Endometrial microvascular endothelial cells (primary cell): ENCODE measurements around the gene KRT13. TPM values are rescaled to one million over a fixed set of nuclear protein-coding genes. Genes with fewer than 3 reads are reported as not detected.

Experiments used
- in situ Hi-C: cut with HindIII; loops from 2 replicates; pipeline ENCODE4 v1.10.0; 2017; ENCODE audit warnings: low sequenced_read_pairs, low pct_unique_long_range_greater_than_20kb; ENCODE audit errors: inconsistent ontology term
- total RNA-seq: library from RNA; depleted of rRNA; stranded (reverse); fragments of >200 nt; gene quantifications from one replicate; pipeline ENCODE4 v1.2.3, GENCODE V29; 2015; ENCODE audit errors: inconsistent ontology term

KRT13 gene
- total RNA-seq, 1 donor from 2014 or later, result not detected

DNA sequence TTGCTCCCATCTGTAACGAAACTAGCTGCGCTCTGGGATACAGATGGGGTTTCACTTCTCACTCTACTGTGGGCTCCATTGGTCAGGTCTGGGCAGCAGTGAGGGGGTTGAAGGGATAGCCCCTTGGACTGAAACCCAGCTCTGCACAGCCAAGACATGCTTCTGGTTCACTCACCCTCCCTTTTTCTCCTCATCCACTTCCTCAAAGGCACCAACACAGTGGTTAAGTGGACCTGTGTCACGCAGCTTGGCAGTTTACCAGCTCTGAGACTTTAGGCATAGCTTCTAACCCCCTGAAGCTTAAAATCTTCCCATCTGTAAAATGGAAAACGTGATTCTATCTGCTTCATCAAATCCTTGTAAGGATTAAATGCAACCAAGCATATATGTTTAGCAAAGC is 53.1 kb downstream of the KRT13 start:
- in situ Hi-C loops, result no loop called here

DNA sequence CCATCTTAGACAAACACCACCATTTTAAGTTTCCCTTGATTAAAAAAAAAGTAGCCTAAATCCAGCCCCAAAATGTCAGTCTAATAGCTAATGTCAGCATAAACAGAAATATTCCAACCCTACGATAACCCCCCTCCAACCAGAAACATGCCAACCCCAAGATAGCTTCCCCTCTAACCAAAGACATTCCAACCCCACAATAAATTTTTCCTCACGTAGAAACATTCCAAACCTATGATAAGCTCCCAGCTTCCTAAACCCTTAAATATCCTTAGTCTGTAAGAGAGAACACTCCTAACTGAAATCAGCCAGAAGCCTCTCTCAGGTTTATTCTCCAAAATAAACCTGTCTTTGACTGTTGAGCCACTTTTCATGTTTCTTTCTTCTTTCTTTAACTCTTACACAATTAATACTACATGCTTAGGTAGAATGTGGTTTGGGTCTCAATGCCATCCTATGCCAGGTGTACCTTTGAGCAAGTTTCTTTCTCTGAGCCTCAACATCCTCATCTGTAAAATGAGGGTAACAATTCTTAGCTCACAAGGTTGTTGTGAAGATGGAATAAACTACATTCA is 54.2 kb downstream of the KRT13 start:
- in situ Hi-C loops, result no loop called here

Other genes starting within 250 kb of the KRT13 start
- gene KRTAP9-6, start 240.2 kb downstream of the KRT13 start, total RNA-seq, result not detected
- gene KRTAP9-7, start 229.9 kb downstream of the KRT13 start, total RNA-seq, result not detected
- not detected for gene KRTAP29-1, start 202.8 kb downstream of the KRT13 start, total RNA-seq
- gene KRTAP16-1, start 196.3 kb downstream of the KRT13 start, total RNA-seq, result not detected
- not detected for gene KRTAP17-1, start 189.9 kb downstream of the KRT13 start, total RNA-seq
- gene KRT33A, start 154.8 kb downstream of the KRT13 start, total RNA-seq, result not detected
- not detected for gene KRT33B, start 135.8 kb downstream of the KRT13 start, total RNA-seq
- gene KRT34, start 123.3 kb downstream of the KRT13 start, total RNA-seq, result not detected
- gene KRT31, start 108.0 kb downstream of the KRT13 start, total RNA-seq, result not detected
- gene KRT37, start 81.0 kb downstream of the KRT13 start, total RNA-seq, result not detected
- not detected for gene KRT38, start 64.6 kb downstream of the KRT13 start, total RNA-seq
- gene KRT32, start 38.2 kb downstream of the KRT13 start, total RNA-seq, result not detected
- not detected for gene KRT35, start 24.5 kb downstream of the KRT13 start, total RNA-seq
- gene KRT36, start 15.7 kb downstream of the KRT13 start, total RNA-seq, result not detected
- gene KRT15, start 13.3 kb upstream of the KRT13 start, total RNA-seq, result 14.1 TPM
- 101 TPM for gene KRT19, start 22.7 kb upstream of the KRT13 start, total RNA-seq
- not detected for gene KRT9, start 66.4 kb upstream of the KRT13 start, total RNA-seq
- gene KRT14, start 81.3 kb upstream of the KRT13 start, total RNA-seq, result not detected
- not detected for gene KRT16, start 107.2 kb upstream of the KRT13 start, total RNA-seq
- not detected for gene KRT17, start 119.0 kb upstream of the KRT13 start, total RNA-seq
- 111 TPM for gene EIF1, start 183.3 kb upstream of the KRT13 start, total RNA-seq
- gene GAST, start 206.7 kb upstream of the KRT13 start, total RNA-seq, result not detected
- under 0.01 TPM for gene HAP1, start 229.0 kb upstream of the KRT13 start, total RNA-seq